ENCODE measurements around the gene SOX18. TPM values are rescaled to one million over a fixed set of nuclear protein-coding genes. Genes with fewer than 3 reads are reported as not detected.

The SOX18 gene
- 0.29 TPM in 1 of 2 replicates, not detected in the other for total RNA-seq

GRCh38 chr20:64049060-64049877 is at the start of gene SOX18:
SOX18 (minus strand) TSS chr20:64049639; CDS start chr20:64049516, 123 bp downstream.

DNA sequence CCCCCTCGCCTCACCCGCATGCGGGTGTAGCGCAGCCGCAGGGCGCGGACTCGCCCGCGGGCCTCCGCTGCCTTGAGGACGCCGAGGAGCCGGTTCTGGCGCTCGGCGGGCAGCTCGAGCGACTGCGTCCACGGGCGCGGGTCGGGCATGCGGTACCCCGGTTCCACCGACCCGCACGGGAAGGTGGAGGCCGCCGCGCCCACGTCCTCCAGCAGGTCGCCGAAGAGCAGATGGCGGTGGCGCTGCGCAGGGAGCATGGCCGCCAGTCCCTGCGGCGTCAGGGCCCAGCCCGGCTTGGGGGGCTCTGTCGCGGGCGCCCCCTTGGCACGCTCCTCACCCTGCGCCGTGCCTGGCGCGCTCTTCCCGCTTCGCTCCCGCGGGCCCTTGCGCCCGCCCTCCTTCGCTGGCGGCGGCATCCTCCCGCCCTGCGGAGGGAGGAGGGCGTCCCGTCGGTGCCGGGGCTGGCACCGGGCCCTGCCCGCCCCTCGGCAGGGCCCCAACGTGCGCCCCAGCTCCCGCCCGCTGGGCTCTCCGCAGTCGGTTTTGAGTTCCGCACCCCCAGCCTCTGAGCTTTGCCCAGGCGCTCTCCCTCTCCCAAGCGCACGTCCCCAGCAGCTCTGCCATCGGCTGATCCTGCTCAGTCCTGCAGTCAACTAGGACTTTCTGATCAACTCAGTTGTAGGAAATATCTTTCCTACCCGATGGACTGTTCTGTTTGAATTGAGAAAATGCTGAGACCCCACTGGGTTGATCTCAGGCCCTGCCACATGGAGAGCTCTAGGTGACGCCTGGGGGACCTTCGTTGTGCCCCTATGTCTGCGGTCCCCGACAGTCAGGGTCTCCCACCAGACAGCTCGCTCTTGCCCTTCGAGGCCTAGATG is 34.6 kb upstream of the SOX18 start, which contains the start of gene LKAAEAR1:
Gene LKAAEAR1 (minus strand): TSS at position 595 of the 881 bp plus-strand sequence. CDS start 179 bp downstream, at position 416.

DNA sequence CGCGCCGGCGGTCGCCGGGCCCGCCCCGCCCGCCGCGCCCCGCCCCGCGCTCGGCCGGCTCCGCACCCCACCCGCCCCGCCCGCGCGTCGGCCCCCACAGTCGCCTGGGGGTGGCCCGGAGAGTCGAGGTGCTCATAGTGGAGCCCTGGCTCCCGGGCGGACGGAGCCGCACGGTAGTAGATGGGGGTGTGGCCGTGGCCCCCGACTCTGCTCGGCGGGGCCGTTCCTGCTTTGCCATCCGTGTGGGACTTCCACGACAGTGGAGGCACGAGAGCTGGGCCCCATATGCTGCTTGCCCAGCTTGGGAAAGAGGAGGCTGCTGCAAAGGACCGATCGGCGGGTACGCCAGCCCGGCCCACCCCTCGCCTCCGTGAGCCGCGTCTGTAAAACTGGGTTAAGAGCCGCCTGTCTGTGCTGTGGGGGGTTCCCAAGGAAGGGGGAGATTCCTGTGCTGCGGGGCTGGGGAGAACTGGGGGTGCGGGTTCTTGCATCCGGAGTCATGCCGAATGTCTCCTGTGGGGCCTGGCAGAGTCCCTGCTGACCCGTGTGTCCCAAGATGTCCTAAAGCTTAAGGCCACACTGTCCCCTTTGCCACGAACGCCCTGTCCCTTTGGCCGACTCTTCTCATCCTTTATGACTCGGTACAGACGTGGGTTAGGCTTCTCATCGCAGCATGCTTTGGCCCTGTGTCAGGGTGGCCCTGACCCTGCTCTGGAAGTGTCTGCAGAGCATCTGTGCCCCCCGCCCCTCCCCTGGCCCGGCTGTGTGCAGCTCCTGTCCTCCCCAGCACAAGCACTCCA is 30.8 kb upstream of the SOX18 start, which contains the start of gene OPRL1:
Gene OPRL1 (plus strand): TSS at position 70 of the 800 bp plus-strand sequence. CDS start 12,639 bp downstream, outside the sequence.

DNA sequence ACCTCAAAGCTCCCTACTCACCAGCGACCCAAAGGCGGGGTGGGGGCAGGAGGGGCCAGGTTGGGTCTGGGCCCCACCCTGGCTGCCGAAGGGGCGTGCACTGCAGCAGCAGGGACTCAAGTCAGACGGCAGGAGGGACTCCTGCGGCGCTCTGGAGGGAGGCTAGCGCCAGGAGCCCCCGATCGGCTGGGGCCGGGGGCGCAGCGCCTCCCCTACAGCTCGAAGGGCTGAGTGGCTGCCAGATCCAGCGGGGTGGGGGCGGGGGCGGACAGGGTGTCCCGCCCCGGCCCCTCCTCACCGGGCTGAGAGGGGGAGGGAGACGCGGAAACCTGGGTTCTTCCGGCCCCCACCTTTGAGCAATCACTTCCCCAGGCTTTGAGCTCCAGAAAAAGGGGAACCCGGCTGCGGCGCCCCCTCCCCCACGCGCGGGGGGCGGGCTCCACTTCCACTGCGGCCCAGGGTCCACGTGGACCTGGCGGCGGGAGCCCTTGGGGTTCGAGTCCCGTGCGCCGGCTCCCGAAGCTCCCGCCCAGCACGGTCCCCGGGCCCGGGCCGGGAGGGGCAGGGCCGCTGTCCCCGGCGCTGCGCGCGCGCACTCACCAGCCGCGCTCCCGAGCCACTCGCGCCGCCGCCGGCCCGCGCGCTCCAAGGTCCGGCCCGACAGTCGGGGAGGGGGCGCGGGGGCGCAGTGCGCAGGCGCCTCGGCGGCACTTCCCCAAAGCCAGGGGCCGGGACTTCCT is 30.0 kb upstream of the SOX18 start, which contains the start of gene RGS19:
Gene RGS19 (minus strand): TSS at position 246 of the 740 bp plus-strand sequence. CDS start 2,632 bp downstream, outside the sequence.

DNA sequence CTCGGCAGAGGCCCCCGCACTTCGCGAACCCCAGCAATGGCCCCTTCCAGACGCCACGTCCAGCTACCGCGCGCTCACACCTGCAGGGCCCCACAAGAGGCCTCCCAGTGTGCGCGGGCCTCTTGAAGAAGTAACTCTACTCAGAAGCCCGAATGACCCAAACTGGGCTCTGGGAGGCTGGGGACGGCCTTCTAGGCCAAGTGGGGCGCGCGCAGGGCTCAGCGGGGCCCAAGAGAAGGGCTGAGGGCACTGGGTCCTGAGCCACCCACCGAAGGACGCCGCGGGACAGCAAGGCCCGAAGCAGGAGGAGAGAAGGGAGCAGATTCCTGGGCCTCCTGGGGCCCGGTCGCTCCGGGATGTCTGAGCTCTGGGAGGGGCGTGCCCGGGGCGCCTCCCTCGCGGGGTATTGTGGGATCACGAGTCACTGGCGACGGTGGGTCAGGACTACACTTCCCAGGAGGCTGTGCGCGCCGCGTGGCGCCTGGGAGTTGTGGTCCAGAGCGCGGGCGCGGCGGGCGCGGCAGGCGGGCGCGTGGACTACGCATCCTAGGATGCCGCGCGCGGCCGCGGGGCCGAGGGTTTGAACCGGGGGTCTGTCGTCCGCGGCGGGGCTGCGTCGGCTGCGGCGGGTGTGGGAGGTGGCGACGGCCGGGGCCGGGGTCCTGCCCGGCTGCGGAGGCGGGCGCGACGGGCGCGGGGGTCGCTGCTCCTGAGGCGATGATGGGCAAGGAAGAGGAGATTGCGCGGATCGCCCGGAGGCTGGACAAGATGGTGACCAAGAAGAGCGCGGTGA is 13.4 kb upstream of the SOX18 start, which contains the start of gene TCEA2:
Gene TCEA2 (plus strand): TSS at position 603 of the 793 bp plus-strand sequence. CDS start 115 bp downstream, at position 718.

DNA sequence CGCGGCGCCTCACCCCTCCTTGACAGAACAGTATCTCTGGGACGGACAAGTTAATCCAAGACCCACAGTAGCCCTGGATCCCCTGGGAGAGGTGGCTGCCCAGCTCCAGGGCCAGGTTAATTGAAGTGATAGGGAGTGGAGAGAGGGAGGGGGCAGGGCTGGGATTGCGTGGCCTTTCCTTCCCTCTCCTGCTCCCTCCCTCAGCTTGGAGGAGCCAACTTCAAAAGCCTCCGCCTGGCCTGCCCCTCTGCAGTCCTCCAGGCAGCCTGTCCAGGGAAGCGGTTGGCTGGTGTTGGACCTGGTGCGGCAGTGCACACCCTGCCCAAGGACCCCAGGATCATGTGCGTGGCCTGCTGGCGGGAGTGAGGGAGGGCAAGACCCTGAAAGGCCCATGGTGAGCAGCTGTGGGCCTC is 13.5 kb downstream of the SOX18 start, which contains the start of gene C20orf204:
Gene C20orf204 (plus strand): TSS at position 250 of the 413 bp plus-strand sequence. CDS start 142 bp downstream, at position 392.

Other genes starting within 250 kb of the SOX18 start
- 21.1 and 34.3 TPM in 2 replicates for gene ZBTB46, start 218.4 kb downstream of the SOX18 start, total RNA-seq
- gene ABHD16B, start 188.1 kb downstream of the SOX18 start, total RNA-seq: not detected in 2 replicates
- gene TPD52L2, start 184.4 kb downstream of the SOX18 start, total RNA-seq: 192 and 206 TPM in 2 replicates
- gene DNAJC5, start 154.5 kb downstream of the SOX18 start, total RNA-seq: 38.6 and 43.4 TPM in 2 replicates
- 23.4 and 27.1 TPM in 2 replicates for gene UCKL1, start 93.2 kb downstream of the SOX18 start, total RNA-seq
- 7.1 and 8.6 TPM in 2 replicates for gene ZNF512B, start 79.7 kb downstream of the SOX18 start, total RNA-seq
- gene SAMD10, start 70.0 kb downstream of the SOX18 start, total RNA-seq: 1.4 and 2.1 TPM in 2 replicates
- 41.5 and 43.6 TPM in 2 replicates for gene PRPF6, start 68.5 kb downstream of the SOX18 start, total RNA-seq
- gene C20orf204, start 13.5 kb downstream of the SOX18 start, total RNA-seq: under 0.01 TPM in 1 of 2 replicates, not detected in the other
- 4.8 and 17.3 TPM in 2 replicates for gene TCEA2, start 13.6 kb upstream of the SOX18 start, total RNA-seq
- gene RGS19, start 29.9 kb upstream of the SOX18 start, total RNA-seq: 7.5 and 20.2 TPM in 2 replicates
- 3.2 and 3.5 TPM in 2 replicates for gene OPRL1, start 30.4 kb upstream of the SOX18 start, total RNA-seq
- not detected in 2 replicates for gene LKAAEAR1, start 34.8 kb upstream of the SOX18 start, total RNA-seq
- gene NPBWR2, start 57.9 kb upstream of the SOX18 start, total RNA-seq: not detected in 2 replicates
- not detected in 2 replicates for gene MYT1, start 114.8 kb upstream of the SOX18 start, total RNA-seq
- 35.2 and 56.9 TPM in 2 replicates for gene PCMTD2, start 206.1 kb upstream of the SOX18 start, total RNA-seq

All from myometrial cell (primary cell).